Posterior cingulate gyrus (tissue), 11 donors: Measurements from ENCODE around the gene PPP1R1B.

ENCODE experiments used
- DNase-seq, 10 donors: peaks; one replicate each; pipeline versions ENCODE4 v3.0.0 to v3.0.0-alpha.2; 2020 to 2021; ENCODE audit warnings: mixed read lengths in 3 of 10
- intact Hi-C: fragments of 100-400 bp; cut with DNase I; formaldehyde crosslinking; loops from one replicate; pipeline ENCODE4 v1.15.1; 2023

PPP1R1B gene

GRCh38 chr17:39612935-39613464, 13.8 kb upstream of the PPP1R1B start:
- intact Hi-C loops: no loop called here
- DNase-seq: peak in 1 of 10 donors; percentile 46

GRCh38 chr17:39614545-39615157, 12.1 kb upstream of the PPP1R1B start:
- intact Hi-C loops: no loop called here
- DNase-seq: no peak

- DNase-seq: no peak
- intact Hi-C loops: no loop called here
Measured at GRCh38 chr17:39615434-39615833, 11.3 kb upstream of the PPP1R1B start.

- intact Hi-C loops: no loop called here
- DNase-seq: no peak
Measured at GRCh38 chr17:39617100-39617445, 9.7 kb upstream of the PPP1R1B start.

DNA sequence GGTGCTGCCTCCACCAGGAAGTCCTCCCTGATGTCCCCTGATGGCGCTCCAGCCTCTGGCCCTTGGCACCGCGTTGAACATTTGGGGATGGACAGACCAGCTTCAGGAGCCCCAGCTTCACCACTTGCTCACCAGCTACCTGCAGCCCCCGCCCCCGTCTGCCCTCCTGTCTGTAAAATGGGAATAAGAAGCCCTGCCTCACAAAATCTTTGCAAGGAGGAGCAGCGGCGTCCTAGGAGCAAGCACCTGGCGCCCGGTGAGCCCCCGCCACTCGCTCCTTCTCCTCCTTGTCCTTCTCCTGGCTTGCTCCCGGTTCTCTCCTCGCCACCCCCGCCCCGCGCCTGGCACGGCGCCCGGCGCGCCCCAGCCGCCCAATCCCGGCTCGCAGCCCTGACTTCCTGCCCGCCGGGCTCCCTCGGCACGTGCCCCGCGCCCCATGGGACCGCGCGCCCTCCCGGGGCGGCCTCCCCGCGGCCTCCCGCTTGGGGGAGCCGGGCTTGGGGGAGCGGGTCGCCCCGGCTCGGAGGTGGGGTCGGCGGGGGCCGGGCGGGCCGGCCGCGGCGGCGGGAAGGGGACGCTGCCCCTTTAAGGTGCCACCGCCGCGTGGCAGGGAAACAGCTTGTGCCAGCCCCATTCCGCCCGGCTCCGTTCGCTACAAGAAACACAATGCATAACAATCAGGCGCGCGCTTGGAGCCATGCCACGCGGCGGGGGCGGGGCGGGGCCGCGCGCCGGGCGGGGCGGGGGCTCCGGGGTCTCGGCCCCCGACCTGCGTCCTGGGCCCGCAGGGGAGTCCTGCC, 9.1 kb upstream of the PPP1R1B start:
- intact Hi-C loops: no loop called here

GRCh38 chr17:39618246-39618913, 8.4 kb upstream of the PPP1R1B start:
- intact Hi-C loops: no loop called here
- peak in 1 of 10 donors; percentile 85 for DNase-seq

More for the DNA sequence above, 9.1 kb upstream of the PPP1R1B start:
- peak in 8 of 10 donors; percentile 60 to 94 (median 71) for DNase-seq

DNA sequence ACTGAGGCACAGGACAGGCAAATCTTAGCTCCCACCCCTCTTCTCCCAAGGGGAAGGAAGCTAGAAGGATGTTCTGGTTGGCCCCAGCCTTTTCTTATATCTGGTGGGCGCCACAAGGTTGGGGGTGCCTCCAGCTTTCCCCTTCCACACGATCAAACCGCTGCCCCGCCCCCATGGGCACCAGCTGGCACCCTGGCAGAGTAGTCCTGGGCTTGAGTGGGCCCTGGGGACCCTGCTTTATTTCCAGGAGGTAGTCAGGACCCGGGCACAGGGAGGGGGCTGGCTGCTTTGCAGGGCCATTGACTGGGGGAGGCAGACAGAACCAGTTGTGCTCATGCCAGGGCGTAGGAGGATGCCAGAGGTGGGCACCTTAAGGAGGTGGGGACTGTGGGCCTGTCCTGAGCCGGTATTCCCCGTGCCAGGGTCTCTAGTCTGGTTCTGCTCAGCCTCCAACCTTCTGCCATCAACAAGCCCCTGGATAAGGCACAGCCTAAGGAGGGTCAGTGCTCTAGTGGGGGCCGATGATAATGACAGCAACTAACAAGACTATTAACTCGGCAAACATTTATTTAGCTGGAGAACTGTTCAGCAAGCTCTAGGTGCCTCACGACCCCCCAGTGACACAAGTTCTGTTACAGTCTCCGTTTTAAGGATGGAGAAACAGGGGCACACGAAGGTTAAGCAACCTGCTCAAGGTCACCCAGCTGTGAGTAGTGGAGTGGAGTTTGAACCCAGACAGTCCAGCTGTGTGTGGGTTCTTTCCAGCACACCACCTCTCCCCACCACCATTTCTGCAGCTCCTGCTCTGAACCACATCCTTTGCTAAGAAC, 7.6 kb upstream of the PPP1R1B start:
- no peak for DNase-seq
- intact Hi-C loops: no loop called here

GRCh38 chr17:39619786-39620101, 7.0 kb upstream of the PPP1R1B start:
- intact Hi-C loops: loop anchor here (5.0 kb wide), 2 partner anchors 72 to 113 kb away; partner anchors contain the start of gene MIEN1
- no peak for DNase-seq

DNA sequence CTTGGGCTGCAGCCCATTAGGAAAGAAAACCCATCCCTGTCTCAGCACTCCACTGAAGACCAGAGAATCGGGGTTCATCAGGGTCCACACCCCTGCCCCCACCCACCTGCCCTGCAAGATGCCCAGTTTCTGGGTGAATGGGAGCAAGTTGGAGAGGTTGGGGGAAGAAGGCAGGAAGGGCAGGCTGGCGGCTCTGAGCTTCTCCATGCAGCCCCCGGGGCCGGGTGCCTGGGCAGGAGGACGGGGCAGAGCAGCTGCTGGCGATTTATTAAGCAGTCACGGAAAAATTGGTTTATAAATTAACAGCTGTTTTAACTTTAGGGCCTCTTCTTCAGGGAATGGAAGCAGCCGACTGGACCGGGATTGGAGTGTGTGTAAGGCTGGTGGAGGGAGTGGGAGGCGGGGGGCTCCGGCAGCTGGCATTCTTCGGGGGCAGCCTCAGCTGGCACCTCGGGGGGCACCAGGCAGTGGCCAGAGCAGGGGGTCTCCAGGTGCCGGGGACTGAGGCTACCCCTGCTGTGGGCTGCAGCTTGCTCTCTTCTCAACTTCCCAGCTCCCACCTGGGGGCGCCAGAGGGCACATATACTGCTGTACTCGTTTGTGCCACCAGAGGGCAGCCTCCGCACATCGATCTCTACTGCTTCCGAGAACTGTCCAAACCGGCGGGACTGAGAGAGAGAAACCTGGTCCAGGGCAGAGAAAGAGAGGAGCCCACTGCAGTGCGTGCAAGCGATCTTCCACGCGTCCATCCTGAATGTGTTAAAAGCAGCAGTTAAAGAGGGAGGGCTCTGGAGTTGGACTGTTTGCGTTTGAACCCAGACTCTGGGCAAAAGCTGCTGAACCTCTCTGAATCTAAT, 5.0 kb upstream of the PPP1R1B start:
- peak; percentile 84 to 98 (median 92) for DNase-seq
- intact Hi-C loops: loop anchor here (1.0 to 5.0 kb wide), 4 partner anchors 51 to 133 kb away; partner anchors contain the start of gene MIEN1

DNA sequence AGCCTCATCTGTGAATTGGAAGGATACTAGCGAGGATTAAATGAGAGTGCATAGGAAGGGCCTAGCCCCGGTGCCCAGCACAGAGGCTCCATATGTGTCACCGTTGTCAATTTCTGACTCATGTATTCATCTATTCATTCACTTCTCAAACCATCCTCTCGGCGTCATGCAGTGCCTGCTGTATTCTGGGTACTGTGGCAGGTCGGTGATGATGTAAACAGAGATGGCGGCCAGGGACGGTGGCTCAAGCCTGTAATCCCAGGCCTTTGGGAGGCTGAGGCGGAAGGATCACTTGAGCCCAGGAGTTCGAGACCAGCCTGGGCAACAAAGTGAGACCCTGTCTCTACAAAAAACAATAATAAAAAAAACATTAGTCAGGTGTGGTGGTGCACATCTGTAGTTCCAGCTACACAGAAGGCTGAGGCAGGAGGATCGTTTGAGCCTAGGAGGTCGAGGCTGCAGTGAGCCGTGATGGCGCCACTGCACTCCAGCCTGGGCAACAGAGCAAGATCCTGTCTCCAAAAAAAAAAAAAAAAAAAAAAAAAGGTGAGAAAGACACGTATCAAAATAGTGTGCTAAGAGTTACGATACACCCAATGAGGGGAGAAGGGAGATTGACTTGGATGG, 4.3 kb upstream of the PPP1R1B start:
- peak in 1 of 10 donors; percentile 79 for DNase-seq
- intact Hi-C loops: loop anchor here (1.0 to 5.0 kb wide), 4 partner anchors 50 to 132 kb away; partner anchors contain the start of gene MIEN1

DNA sequence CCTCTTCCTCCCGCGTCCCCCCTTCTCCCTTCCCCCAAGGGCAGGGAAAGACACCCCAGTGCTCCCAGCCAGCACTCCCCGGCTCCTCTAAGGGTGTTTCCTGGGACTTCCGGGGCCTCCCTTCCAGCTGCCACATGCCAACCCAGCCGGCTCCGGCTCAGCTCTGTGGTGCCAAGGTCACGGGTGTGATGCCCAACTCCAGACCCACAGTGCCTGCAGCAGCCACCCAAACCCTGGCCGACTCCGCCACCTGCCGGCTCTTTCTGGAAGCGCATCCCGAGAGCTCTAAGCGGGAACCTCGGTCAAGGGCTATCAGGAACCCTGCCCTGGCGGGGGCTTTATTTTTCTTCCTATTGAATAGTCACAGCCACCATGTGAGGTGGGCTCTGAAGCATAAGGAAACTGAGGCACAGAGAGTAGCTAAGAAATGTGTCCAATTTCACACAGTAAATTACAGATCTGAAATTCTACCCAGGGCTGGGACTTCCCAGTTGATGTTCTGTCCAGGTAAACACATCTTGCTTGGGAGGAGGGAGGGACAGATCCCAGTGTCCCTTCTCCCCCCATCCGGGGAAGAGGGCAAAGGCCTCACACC, 3.3 kb upstream of the PPP1R1B start:
- intact Hi-C loops: loop anchor here (2.0 to 5.0 kb wide), 3 partner anchors 76 to 131 kb away; partner anchors contain the start of gene MIEN1

GRCh38 chr17:39624313-39624712, 2.4 kb upstream of the PPP1R1B start:
- DNase-seq: no peak
- intact Hi-C loops: loop anchor here (5.0 kb wide), 2 partner anchors 77 to 108 kb away; partner anchors contain the start of gene MIEN1

More for the DNA sequence above, 3.3 kb upstream of the PPP1R1B start:
- DNase-seq: peak; percentile 84 to 98 (median 93)

GRCh38 chr17:39625198-39625785, 1.5 kb upstream of the PPP1R1B start:
- intact Hi-C loops: no loop called here

DNA sequence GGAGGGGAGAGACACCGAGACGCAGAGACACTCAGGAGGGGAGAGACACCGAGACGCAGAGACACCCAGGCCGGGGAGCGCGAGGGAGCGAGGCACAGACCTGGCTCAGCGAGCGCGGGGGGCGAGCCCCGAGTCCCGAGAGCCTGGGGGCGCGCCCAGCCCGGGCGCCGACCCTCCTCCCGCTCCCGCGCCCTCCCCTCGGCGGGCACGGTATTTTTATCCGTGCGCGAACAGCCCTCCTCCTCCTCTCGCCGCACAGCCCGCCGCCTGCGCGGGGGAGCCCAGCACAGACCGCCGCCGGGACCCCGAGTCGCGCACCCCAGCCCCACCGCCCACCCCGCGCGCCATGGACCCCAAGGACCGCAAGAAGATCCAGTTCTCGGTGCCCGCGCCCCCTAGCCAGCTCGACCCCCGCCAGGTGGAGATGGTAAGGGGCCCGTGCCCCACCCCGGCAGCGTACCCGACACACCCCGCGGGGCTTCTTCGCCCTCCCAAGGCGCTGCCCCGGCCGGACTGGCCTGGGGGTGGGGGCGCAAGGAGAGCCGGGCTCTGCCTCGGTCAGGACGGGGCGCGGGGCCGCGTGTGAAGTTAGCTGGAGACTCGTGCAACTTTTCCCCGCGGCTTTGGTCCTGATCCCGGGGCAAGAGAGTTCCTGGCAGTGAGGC, 427 bp downstream of the PPP1R1B start:
- DNase-seq: no peak
- intact Hi-C loops: no loop called here

More at GRCh38 chr17:39625198-39625785, 1.5 kb upstream of the PPP1R1B start:
- no peak for DNase-seq

DNA sequence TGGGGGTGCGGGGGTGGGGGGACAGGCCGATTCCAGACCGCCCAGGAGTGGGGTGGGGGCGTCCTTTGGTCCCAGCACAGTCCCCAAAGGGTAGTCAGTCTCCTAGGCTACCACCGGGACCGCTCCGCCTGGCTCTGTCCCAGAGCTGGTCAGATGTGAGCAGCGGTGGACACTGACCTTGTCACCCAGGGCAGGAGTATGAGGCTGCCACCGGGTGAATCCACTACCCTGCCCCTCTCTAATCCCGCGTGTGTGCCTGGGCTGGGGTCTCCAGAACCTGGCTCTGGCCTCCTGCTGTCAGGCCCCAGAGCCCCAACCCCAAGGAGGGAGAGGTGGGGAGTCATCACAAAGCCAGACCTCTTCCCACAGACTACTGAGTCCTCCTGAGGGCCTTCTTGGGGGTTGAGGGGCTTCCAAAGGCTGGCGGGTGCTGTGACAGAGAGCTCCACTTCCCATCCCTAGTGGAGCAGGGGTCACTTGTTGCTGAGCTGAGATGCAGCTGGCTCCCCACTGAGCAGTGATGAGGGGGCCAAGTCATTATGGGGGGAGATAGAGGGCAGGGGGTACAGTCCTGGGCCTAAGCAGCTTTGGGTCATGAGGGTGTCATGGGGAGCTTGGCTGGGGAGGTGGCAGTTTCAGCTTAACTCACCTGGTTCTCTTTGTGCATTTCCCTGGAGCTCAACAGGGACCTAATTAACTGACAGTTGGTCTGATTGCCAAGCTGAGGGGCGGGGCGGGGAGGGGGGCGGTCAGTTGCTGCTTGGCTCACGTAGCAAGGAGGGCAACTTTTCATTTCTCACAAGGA, 1.2 kb downstream of the PPP1R1B start:
- DNase-seq: no peak
- intact Hi-C loops: no loop called here

- DNase-seq: no peak
- intact Hi-C loops: no loop called here
Measured at GRCh38 chr17:39628655-39629493, 2.1 kb downstream of the PPP1R1B start.
